CD4-positive, alpha-beta T cell treated with Interleukin-12 subunit alpha and Interleukin-12 subunit beta, for 1 hour (primary cell): Measurements from ENCODE around the gene NUMB.
"Not testable (repeated sequence)": the region's sequence is repeated elsewhere in the genome, so short reads cannot be mapped to it uniquely, and the experiment has no call there.

ENCODE experiments used
- DNase-seq: peaks from one replicate; pipeline ENCODE4 v3.0.0-alpha.2; 2020

NUMB gene

DNA sequence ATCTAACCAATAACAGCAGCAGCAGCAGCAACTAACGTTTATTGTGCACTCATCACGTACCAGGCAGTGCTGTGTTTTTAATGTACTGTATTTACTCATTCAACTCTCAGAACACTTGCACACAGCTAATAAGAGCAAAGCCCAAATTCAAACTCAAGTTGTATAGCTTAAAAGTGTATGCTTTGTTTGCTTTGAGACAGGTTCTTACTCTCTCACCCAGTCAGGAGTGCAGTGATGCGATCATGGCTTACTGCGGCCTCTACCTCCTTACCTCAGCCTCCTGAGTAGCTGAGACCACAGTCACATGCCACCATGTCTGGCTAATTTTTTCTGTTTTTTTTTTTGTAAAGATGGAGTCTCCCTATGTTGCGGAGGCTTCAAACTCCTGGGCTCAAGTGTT is 115.7 kb downstream of the NUMB start:
- no peak for DNase-seq

DNA sequence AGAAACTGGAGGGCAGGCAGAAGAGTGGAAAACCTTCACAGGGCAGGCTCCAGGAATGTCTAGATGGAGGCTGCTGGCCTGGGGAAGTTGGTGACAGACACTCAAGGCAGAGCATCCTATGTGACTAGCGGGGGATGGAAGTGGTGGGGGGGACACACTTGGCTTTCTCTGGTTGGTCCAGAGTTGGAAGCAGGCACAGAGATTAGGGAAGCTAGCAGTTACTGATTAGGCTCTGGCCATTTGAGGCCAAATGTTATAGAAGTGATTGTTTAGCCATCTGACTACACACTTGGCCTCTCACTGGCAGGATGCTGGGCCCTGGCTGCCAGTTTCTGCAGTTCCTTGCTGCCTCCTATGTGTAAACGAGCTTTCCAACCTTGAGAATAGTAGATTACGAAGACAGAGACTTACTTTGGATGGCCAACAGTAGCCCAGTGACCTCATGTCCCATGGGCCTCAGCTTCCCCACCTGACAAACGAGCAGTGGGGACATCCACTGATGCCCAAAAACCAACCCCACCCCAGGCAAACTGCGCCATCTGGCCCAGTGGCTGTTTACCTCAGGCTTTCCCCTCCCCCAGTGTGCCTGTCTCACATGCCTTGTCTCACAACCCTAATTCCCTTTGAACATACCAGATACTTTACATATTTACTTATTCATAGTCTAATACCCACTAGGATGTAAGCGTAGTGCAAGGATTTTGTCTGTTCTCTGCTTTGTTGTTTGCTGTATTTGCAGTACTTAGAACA is 118.3 kb downstream of the NUMB start:
- DNase-seq = no peak

DNA sequence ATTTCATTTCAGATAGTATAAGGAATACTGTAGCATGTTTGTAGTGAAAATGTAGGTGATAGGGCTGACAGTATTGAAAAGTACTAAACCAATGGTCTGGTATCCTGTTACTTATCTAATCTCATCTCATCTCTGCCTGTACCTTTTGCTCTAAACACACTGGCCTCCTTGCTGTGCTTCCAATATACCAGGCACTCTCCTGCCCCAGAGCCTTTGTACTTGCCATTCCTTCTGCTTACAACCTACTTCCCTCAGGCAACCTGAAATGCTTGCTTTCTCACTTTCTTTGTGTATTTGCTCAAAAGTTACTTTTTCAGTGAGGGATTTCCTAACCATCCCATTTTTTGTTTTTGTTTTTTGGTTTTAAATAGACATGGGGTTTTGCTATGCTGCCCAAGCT is 119.1 kb downstream of the NUMB start:
- DNase-seq = no peak

DNA sequence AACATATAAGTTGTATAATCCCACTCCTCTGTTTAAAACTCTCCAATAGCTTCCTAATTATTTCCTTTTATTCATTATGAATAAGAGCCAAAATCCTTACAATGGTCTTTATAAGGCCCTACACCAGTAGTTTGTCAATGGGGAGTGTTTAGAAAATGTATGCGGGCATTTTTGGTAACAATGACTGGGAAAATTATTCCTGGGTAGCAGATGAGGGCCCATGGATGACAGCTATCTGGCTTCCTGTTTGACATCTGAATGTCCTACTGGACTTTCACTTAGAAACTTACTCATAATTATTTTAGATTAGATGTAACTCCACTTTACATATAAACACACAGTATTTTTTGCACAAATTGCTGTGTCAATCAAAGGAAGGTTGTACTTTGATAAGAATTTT is 119.8 kb downstream of the NUMB start:
- DNase-seq = no peak

DNA sequence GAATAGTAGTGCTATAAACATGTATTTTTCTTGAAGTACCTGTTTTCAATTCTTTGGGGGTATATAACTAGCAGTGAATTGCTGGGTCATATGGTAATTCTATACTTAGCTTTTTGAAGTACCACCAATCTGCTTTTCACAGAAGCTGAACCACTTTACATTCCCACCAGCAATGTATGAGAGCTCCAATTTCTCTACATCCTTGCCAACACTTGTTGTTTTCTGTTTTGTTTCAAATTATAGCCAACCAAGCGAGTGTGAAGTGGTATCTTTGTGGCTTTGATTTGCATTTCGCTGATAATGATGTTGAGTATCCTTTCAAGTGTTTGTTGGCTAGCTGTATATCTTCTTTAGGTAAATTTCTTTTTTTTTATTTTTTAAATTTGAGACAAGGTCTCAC is 125.3 kb downstream of the NUMB start:
- DNase-seq = no peak

- peak; percentile 21 for DNase-seq
Observed at GRCh38 chr14:73325630-73326299, 132.6 kb downstream of the NUMB start.

DNA sequence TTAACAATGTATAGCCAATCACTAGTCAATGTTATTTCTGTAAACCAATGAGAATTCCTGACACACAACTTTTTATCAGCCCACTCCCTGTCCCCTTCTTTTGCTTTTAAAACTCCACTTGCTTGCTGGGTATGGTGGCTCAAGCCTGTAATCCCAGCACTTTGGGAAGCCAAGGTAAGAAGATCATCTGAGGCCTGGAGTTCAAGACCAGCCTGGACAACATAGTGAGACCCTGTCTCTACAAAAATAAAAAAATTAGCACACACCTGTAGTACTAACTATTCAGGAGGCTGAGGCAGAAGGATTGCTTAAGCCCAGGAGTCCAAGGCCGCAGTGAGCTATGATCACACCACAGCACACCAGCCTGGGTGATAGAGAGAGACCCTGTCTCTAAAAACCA is 133.3 kb downstream of the NUMB start:
- no peak for DNase-seq

DNA sequence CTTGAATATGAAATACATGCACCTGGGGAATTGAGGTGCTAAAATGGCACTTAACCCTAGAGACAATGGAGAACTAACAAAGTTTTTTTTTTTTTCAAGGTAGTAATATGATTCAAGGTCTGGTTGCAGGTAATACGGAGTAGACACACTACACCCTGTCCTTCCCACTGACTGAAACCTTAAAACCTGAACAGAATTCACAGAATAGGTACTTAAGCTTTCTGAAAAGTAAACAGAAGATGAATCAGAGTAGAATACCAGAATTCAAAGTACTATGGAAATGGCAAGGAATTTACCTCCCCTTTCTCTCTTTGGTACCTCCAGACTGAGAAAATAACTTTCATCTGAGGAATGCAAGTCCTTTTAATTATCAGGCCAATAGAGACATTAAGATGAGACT is 133.8 kb downstream of the NUMB start:
- DNase-seq = no peak

- no peak for DNase-seq
Observed at GRCh38 chr14:73323896-73324399, 134.4 kb downstream of the NUMB start.

DNA sequence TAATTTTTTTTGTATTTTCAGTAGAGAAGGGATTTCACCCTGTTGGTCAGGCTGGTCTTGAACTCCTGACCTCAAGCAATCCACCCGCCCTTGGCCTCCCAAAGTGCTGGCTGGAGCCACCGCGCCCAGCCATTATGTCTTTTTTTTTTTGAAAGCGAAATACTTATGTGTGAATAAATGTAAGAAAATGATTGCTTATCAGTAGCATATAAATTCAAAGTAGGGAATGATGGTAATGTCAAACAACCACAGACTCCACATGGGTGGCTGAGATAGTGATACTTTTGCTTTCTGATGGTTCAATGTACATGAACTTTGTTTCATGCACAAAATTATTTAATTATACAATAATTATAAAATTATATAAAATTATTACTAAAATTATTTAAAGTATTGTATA is 145.2 kb downstream of the NUMB start:
- no peak for DNase-seq

DNA sequence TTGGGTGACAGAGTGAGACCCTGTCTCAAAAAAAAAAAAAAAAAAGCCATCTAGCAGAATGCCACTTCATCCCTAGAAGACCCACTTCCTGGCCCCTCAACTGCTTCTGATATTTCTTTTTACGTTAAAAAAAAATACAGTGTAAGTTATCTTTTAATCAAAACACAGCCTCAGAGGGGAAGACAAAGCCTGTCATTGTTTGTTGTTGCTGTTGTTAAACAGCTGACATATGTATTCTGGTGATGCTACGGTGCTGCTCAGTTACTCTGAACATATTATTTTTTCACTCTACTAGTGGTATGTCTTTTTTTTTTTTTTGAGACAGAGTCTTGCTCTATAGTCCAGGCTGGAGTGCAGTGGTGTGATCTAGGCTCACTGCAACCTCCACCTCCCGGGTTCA is 145.7 kb downstream of the NUMB start:
- no peak for DNase-seq

- DNase-seq = no peak
Observed at GRCh38 chr14:73311708-73312030, 146.7 kb downstream of the NUMB start.

- not testable (repeated sequence) for DNase-seq
Observed at GRCh38 chr14:73309207-73309606, 149.1 kb downstream of the NUMB start.

GRCh38 chr14:73307261-73307660 is 151.1 kb downstream of the NUMB start:
- DNase-seq = no peak

- no peak for DNase-seq
Observed at GRCh38 chr14:73305499-73305898, 152.8 kb downstream of the NUMB start.

DNA sequence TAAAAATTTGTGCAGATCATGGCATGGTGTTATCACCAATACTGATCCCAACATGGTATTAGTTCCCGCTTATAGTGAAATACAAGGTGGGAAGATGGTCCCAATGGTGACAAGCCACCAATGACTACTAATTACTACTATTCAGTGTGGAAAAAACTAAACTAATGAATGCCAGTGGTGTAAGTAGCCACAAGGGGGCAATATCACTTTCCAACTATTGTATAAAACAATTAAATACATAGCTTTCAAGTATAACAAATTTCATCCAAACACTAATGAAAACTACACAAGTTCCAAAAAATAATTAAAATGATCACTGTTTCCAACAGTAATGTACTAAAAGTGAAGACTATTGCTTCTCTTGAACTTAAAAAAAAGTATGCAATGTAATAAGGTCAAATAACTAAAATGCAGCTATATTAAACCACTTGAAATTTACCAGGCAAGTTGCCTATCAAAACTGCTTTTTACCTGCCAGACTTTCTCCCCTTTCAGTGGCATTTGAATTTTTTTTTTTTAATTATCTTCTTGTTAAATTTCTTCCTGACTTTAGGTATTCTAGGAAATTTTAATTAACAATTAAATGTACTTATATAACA is 163.0 kb downstream of the NUMB start:
- peak; percentile 54 for DNase-seq

DNA sequence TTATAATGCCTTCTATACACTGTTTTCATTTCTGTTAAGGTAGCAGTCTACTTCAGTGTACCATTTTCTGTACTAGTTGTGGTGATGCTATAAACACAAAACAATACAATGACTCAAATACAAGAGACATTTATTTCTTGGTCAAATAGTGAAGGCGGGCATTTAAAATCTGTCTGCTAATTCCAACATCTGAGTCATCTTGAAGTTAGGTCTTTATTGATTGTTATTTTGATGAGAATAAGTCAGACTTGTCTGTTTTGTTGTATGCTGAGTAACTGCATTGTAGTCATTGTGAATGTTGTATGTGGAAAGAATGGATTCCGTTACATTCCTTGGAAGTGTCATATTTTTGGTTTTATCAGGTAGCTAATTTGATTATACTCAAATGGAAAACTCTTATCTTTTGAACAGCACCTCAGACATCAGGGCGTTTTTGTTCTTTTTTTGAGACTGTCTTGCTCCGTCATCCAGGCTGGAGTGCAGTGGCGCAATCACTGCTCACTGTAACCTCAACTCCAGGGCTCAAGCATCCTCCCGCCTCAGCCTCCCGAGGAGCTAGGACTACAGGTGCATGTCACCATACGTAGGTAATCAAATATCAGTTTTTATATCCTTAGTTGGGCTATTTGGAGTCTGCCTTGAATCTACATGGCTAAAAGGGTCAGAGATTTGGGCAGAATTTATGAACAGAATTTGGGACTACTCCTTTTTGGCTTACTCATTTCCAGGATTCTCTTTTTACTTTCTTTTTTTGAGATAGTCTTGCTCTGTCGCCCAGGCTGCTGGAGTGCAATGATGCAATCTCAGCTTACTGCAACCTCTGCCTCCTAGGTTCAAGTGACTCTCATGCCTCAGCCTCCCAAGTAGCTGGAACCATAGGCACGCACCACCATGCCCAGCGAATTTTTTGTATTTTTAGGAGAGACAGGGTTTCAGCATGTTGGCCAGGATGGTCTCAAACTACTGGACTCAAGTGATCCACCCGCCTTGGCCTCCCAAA is 164.3 kb downstream of the NUMB start:
- no peak for DNase-seq

DNA sequence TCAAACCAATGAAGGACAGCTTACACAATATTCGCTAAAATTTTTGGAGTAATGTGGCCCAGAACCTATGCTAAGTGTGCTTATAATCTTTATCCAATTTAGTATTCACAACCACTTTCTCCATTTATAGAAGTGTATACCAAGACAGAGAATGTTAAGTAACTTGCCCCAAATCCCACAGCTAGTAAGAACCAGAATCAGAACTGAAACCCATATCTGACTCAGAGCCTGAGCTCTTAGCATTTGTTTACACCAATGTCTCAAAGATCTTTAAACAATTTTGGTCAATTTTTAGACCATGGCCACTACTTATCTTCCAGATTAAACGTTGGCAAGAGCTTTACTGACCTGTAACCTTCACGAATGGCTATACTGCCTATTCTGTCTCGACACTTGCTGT is 168.1 kb downstream of the NUMB start:
- DNase-seq = no peak

DNA sequence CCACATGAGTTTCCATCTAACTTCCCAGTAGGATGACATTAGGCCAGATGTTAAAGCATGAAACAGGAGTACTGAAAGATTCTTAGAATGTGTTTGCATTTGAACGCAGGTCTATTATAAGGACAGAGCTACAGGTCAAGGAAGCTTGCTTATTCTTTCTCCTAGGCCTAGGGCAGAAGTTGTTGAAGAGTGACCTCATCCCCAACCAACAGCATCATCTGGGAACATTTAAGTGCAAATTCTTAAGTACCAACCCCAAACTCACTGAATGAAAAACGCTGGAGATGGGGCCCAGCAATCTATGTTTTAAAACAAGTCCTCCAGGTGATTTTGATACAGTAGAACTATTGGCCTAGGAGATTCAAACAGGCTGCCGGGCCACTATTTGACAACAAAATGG is 168.6 kb downstream of the NUMB start:
- DNase-seq = no peak

GRCh38 chr14:73289308-73289707 is 169.0 kb downstream of the NUMB start:
- DNase-seq = no peak

GRCh38 chr14:73287071-73287470 is 171.3 kb downstream of the NUMB start:
- no peak for DNase-seq

GRCh38 chr14:73286598-73286997 is 171.7 kb downstream of the NUMB start:
- no peak for DNase-seq

DNA sequence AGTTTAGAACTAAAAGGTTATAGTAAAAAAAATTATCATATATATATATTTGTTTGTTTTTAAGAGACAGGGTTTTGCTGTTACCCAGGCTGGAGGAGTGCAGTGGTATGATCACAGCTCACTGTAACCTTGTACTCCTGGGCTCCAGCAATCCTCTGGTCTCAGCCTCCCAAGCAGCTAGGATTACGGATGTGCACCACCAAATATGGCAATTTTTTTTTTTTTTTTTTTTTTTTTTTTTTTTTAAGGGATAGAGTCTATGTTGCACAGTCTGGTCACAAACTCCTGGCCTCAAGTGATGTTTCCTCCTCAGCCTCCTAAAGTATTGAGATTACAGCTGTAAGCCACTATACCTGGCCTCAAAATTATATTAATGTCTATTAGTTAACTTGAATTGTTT is 172.4 kb downstream of the NUMB start:
- DNase-seq = no peak
